Aorta (tissue), 5 donors: Measurements from ENCODE around the gene ADGRB2. TPM values are rescaled to one million over a fixed set of nuclear protein-coding genes. Genes with fewer than 3 reads are reported as not detected.

Experiments used
- ATAC-seq: fragments of 200-7000 bp; cut with Tn5 transposase; one replicate; pipeline ENCODE4 v1.9.1; 2022; ENCODE audit warnings: moderate library complexity; ENCODE audit not compliant: low FRiP score
- DNase-seq, 2 donors: peaks; one replicate each; pipeline ENCODE4 v3.0.0-alpha.2; 2020
- H3K27ac ChIP-seq, 2 donors: one replicate each; pipeline ENCODE4 v1.5.1; 2013; ENCODE audit warnings: low read length in 2 of 2, mild to moderate bottlenecking in 2 of 2, moderate library complexity in 2 of 2, control low read depth in 1 of 2, inconsistent platforms in 1 of 2, low read depth in 1 of 2
- H3K27me3 ChIP-seq, 2 donors: one replicate each; pipeline ENCODE4 v1.6.1; 2013; ENCODE audit warnings: control low read depth in 1 of 2, low read length in 1 of 2, mild to moderate bottlenecking in 1 of 2, moderate library complexity in 1 of 2; ENCODE audit not compliant: insufficient read depth in 2 of 2, control insufficient read depth in 1 of 2
- H3K36me3 ChIP-seq, 2 donors: one replicate each; pipeline ENCODE4 v1.6.1; 2013; ENCODE audit warnings: control low read depth in 1 of 2, low read length in 1 of 2, mild to moderate bottlenecking in 1 of 2; ENCODE audit not compliant: insufficient read depth in 2 of 2, control insufficient read depth in 1 of 2
- H3K4me1 ChIP-seq, 2 donors: one replicate each; pipeline ENCODE4 v1.6.1; 2013; ENCODE audit warnings: low read length in 2 of 2, control low read depth in 1 of 2, mild to moderate bottlenecking in 1 of 2, moderate library complexity in 1 of 2; ENCODE audit not compliant: insufficient read depth in 2 of 2, control insufficient read depth in 1 of 2
- H3K4me3 ChIP-seq, 2 donors: one replicate each; pipeline ENCODE4 v1.5.1; 2013; ENCODE audit warnings: low read length in 2 of 2, control low read depth in 1 of 2, mild to moderate bottlenecking in 1 of 2
- H3K9me3 ChIP-seq: one replicate; pipeline ENCODE4 v1.6.1; 2013; ENCODE audit warnings: mild to moderate bottlenecking, low read length; ENCODE audit not compliant: control insufficient read depth
- WGBS, 2 donors: extraction: QIAGEN DNeasy Blood & Tissue Kit; methylation state at CpG; one replicate each; pipeline ENCODE4 v1.1.7; 2013; 5-methylcytosine and 5-hydroxymethylcytosine counted together
- intact Hi-C, 2 donors: fragments of 100-400 bp; cut with DNase I; formaldehyde crosslinking; loops; one replicate each; pipeline versions ENCODE4 v1.14.2 to v1.15.0; 2022
- polyA plus RNA-seq, 2 donors: library from polyadenylated mRNA; stranded (reverse); fragments of 200-250 nt; gene quantifications; one replicate each; pipeline ENCODE4 v1.2.3, GENCODE V29; 2013
- total RNA-seq, 2 donors: library from RNA; stranded (reverse); fragmentation: NEBNext Ultra II Directional; extraction: Animal tissue kit (Norgen Biotek cat#: 25700); gene quantifications; one replicate each; pipeline ENCODE4 v1.2.1, GENCODE V29; 2021
- donor health status: healthy with polysubstance abuse.
- donor health status: Bipolar disorder and iron deficiency.
- donor health status: DM: no; HTN: no; CAD: no.
- donor health status: DM: no; HTN: no; CAD: no.
- donor health status: DM: yes; HTN: yes; CAD: no.

ADGRB2 gene
- total and polyA plus RNA-seq, 4 donors = 1.8 to 4.6 (median 2.1) TPM

DNA sequence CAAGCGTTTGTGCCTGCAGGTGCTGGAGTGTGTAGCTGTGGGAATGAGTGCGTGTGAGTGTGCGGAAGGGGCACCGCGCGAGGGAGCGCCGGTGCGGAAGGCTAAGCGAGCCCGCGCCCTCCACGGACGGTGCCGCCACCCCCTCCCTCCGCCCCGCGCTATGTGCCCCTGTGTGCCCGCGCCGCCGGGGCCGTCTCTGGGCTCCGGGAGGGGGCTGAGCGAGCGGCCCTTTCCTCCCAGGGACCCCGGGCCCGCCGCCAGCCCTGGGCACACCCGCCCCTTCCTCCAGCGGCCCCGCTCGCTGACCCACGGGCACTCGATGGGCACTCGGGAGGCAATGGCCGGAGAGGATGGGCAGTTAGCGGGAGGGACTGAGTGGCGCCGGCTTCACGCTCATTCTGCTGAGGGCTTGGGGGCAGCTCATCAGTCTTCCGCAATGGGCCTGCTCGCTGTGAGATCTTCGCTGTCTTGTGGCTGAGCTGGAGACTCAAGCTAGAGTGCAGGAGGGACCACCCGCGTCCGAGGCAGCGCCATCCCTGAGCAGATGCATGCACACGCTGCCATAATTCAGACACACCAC, 8.6 kb upstream of the ADGRB2 start:
- H3K4me3 ChIP-seq = no peak overlapping the region

DNA sequence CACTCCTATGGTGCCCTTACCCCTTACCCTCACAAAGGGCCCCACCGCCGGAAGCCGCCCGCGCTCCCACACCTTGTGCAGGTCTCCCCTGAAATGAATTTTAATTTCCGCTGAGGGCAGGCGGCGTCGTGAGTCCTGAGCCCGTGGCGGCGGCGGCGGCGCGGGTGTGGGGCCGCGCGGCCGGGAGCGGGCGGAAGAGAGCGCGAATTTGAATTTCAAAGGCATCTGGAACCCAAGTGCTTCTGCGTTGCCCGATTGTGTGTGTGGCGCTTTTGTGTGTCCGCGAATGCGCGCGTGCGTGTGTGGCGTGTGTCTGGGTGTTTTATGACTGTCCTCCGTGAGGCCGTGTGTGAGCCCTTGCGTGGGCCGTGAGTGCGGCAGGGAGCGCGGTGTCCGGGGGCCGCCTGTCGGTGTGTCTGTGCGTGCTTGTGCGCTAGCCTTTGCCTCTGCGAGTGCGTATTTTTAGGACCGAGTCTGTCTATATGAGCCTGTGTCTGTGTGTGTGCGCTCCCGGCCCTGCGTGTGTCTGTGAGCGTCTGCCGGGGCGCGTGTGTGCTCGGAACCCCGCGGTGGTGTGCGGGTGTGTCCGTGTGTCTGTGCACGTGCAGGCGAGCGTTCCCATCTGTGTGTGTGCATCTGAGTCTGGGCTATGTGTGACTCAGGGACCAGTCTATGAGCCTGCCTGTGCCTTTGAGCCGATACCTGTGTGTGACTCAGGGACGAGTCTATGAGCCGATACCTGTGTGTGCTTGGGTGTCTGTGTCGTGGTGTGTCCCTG, 7.9 kb upstream of the ADGRB2 start:
- Histone ChIP-seq H3K36me3 (no peaks in the 10 kb centered on the region), H3K4me1 (no peaks in the 10 kb centered on the region), H3K4me3 (no peak overlapping the region), H3K27ac (no peak overlapping the region), H3K9me3 (no peaks in the 10 kb centered on the region), H3K27me3 (no peaks in the 10 kb centered on the region)
- intact Hi-C loops = no loop called here
- DNase-seq = no peak
- ATAC-seq = no peak
- WGBS, 2 donors = 8 to 9% methylated on average over 68 of the region's 68 CpGs

More for the DNA sequence above, 8.6 kb upstream of the ADGRB2 start:
- no peaks in the 10 kb centered on the region for H3K27me3 ChIP-seq
- no peaks in the 10 kb centered on the region for H3K4me1 ChIP-seq
- no peaks in the 10 kb centered on the region for H3K9me3 ChIP-seq
- intact Hi-C loops = no loop called here
- DNase-seq = no peak
- no peak for ATAC-seq
- H3K36me3 ChIP-seq = no peaks in the 10 kb centered on the region
- no peak overlapping the region for H3K27ac ChIP-seq
- 16 to 37% methylated on average over 20 to 49 of the region's 49 CpGs for WGBS, 2 donors

DNA sequence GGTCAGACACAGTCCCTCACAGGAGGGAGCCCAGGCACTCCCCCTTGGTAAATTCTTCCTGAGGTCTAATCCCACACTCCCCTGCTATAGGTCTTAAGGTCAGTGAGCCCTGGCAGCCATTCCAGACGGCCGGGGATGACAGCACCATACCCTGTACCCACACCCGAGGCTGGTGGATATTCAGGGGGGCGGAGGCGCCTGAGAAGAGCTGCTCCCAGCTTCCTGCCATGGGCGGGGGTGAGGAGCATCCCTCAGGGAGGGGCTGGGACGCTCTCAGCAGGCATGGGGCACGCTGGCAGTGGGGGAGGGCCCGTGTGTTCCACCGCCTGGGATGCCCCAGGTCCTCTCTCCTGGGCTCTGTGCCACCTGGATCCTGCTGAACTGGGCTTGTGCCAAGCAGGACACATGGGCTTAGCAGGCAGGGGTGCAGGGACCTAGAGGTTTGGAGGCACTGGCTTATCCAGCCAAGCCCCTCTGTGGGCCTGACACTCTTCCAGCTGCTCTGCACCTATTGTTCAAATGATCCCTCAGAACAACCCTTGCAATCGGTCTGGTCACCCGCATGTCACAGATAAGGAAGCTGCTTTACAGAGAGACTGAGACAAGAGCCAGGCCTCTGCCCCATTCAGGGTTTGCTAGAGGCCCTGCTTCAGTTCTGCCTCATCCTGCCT, 5.7 kb upstream of the ADGRB2 start:
- 64 to 68% methylated on average over 12 of the region's 12 CpGs for WGBS, 2 donors
- H3K27ac ChIP-seq = no peak overlapping the region
- H3K9me3 ChIP-seq = no peaks in the 10 kb centered on the region
- DNase-seq (no peak), ATAC-seq (no peak)
- H3K4me3 ChIP-seq = no peak overlapping the region
- no peaks in the 10 kb centered on the region for H3K4me1 ChIP-seq
- H3K36me3 ChIP-seq = no peaks in the 10 kb centered on the region
- intact Hi-C loops = no loop called here
- no peaks in the 10 kb centered on the region for H3K27me3 ChIP-seq

GRCh38 chr1:31768939-31769704, 5.0 kb upstream of the ADGRB2 start:
- 84 to 85% methylated on average over 5 of the region's 5 CpGs for WGBS, 2 donors
- DNase-seq (no peak), ATAC-seq (no peak)
- intact Hi-C loops = no loop called here
- Histone ChIP-seq H3K9me3 (no peaks in the 10 kb centered on the region), H3K27me3 (no peaks in the 10 kb centered on the region), H3K36me3 (no peaks in the 10 kb centered on the region), H3K27ac (no peak overlapping the region), H3K4me3 (no peak overlapping the region), H3K4me1 (no peaks in the 10 kb centered on the region)

- Histone ChIP-seq H3K27me3 (no peaks in the 10 kb centered on the region), H3K36me3 (no peaks in the 10 kb centered on the region), H3K4me3 (no peak overlapping the region), H3K9me3 (no peaks in the 10 kb centered on the region), H3K4me1 (no peaks in the 10 kb centered on the region), H3K27ac (no peak overlapping the region)
- ATAC-seq = no peak
- no peak for DNase-seq
- 90 to 93% methylated on average over 2 of the region's 2 CpGs for whole genome bisulfite sequencing, 2 donors
- intact Hi-C loops = no loop called here
These were observed 4.3 kb upstream of the ADGRB2 start for GRCh38 chr1:31768407-31768907.

- ATAC-seq (no peak), DNase-seq (no peak)
- Histone ChIP-seq H3K9me3 (no peaks in the 10 kb centered on the region), H3K27me3 (no peaks in the 10 kb centered on the region), H3K27ac (no peak overlapping the region), H3K4me3 (no peak overlapping the region), H3K36me3 (no peaks in the 10 kb centered on the region), H3K4me1 (no peaks in the 10 kb centered on the region)
- WGBS, 2 donors = 93 to 96% methylated on average over 7 of the region's 7 CpGs
- intact Hi-C loops = no loop called here
These were observed 3.1 kb upstream of the ADGRB2 start for GRCh38 chr1:31767225-31767624.

GRCh38 chr1:31765516-31765915, 1.4 kb upstream of the ADGRB2 start:
- H3K9me3 ChIP-seq = no peaks in the 10 kb centered on the region
- H3K4me1 ChIP-seq = no peaks in the 10 kb centered on the region
- H3K27me3 ChIP-seq = no peaks in the 10 kb centered on the region
- no peak overlapping the region for H3K27ac ChIP-seq
- DNase-seq (no peak), ATAC-seq (no peak)
- intact Hi-C loops = no loop called here
- no peak overlapping the region for H3K4me3 ChIP-seq
- WGBS, 2 donors = 88 to 89% methylated on average over 6 of the region's 6 CpGs
- H3K36me3 ChIP-seq = no peaks in the 10 kb centered on the region

- Histone ChIP-seq H3K4me1 (no peaks in the 10 kb centered on the region), H3K36me3 (no peaks in the 10 kb centered on the region), H3K4me3 (no peak overlapping the region), H3K9me3 (no peaks in the 10 kb centered on the region), H3K27me3 (no peaks in the 10 kb centered on the region), H3K27ac (no peak overlapping the region)
- no peak for DNase-seq
- 56 to 57% methylated on average over 5 of the region's 5 CpGs for WGBS, 2 donors
- no peak for ATAC-seq
- intact Hi-C loops = no loop called here
These were observed 914 bp upstream of the ADGRB2 start for GRCh38 chr1:31765041-31765467.
